PC-9 (cell line): ENCODE measurements around the gene MAN1A1. TPM values are rescaled to one million over a fixed set of nuclear protein-coding genes. Genes with fewer than 3 reads are reported as not detected.
"Not testable (repeated sequence)": the region's sequence is repeated elsewhere in the genome, so short reads cannot be mapped to it uniquely, and the experiment has no call there.

Source experiments
- BruUV-seq: library from RNA; stranded (reverse); fragments of 400-500 nt; replicated peaks from 2 replicates; lab custom pipeline; 2021; lab: Mats Ljungman, UMichigan
- CTCF ChIA-PET: fragments of 300-600 bp; sonication (Branson Sonifier 250); formaldehyde crosslinking; loops from one replicate; lab custom pipeline; 2022; ENCODE audit warnings: antibody characterized with exemption; lab: Charles Lee
- POLR2A ChIA-PET: fragments of 300-600 bp; sonication (Branson Sonifier 250); formaldehyde crosslinking; loops from one replicate; lab custom pipeline; 2022; ENCODE audit warnings: antibody characterized with exemption; ENCODE audit not compliant: unreplicated experiment; lab: Charles Lee
- DNase-seq, 2 experiments: peaks; one replicate each; pipeline versions ENCODE4 v3.0.0 to v3.0.0-alpha.2; 2015 to 2022; ENCODE audit warnings: mixed read lengths in 1 of 2
- H2AFZ ChIP-seq: fragments of 200-600 bp; sonication (generic); 2 replicates; pipeline ENCODE4 v1.8.1; 2017; ENCODE audit warnings: antibody characterized with exemption
- H3F3A ChIP-seq: fragments of 200-600 bp; sonication (generic); 2 replicates; pipeline ENCODE4 v1.8.1; 2017; ENCODE audit warnings: antibody characterized with exemption, mild to moderate bottlenecking, low read depth; ENCODE audit not compliant: insufficient read depth
- H3K27ac ChIP-seq: fragments of 200-600 bp; sonication (generic); 2 replicates; pipeline ENCODE4 v1.6.1; 2016; ENCODE audit warnings: mixed run types
- H3K27me3 ChIP-seq: fragments of 200-600 bp; sonication (generic); 2 replicates; pipeline ENCODE4 v1.6.1; 2016; ENCODE audit warnings: low read depth, mixed run types; ENCODE audit not compliant: insufficient read depth
- H3K36me3 ChIP-seq: fragments of 200-600 bp; sonication (generic); 2 replicates; pipeline ENCODE4 v1.6.1; 2016; ENCODE audit warnings: low read depth, mixed run types
- H3K4me1 ChIP-seq: fragments of 200-600 bp; sonication (generic); replicated peaks from 2 replicates; pipeline ENCODE4 v1.6.1; 2016; ENCODE audit warnings: mixed run types; ENCODE audit not compliant: insufficient read depth
- H3K4me2 ChIP-seq: fragments of 200-600 bp; sonication (generic); 2 replicates; pipeline ENCODE4 v1.6.1; 2017; ENCODE audit warnings: mixed run types
- H3K4me3 ChIP-seq: fragments of 200-600 bp; sonication (generic); 2 replicates; pipeline ENCODE4 v1.6.1; 2016; ENCODE audit warnings: mixed run types
- H3K79me2 ChIP-seq: fragments of 200-600 bp; sonication (generic); 2 replicates; pipeline ENCODE4 v1.6.1; 2017; ENCODE audit warnings: low read depth, mixed run types
- H3K9me2 ChIP-seq: fragments of 200-600 bp; sonication (generic); 2 replicates; pipeline ENCODE4 v1.8.1; 2017; ENCODE audit warnings: mild to moderate bottlenecking; ENCODE audit not compliant: insufficient read depth
- H3K9me3 ChIP-seq: fragments of 200-600 bp; sonication (generic); 2 replicates; pipeline ENCODE4 v1.8.1; 2016; ENCODE audit warnings: low read depth; ENCODE audit not compliant: insufficient read depth
- H4K20me1 ChIP-seq: fragments of 200-600 bp; sonication (generic); 2 replicates; pipeline ENCODE4 v1.8.1; 2017; ENCODE audit not compliant: insufficient read depth
- CTCF ChIP-seq: fragments of 200-600 bp; sonication (generic); conservative IDR thresholded peaks from 2 replicates; pipeline ENCODE4 v1.6.1; 2017; ENCODE audit warnings: mixed run types, antibody characterized with exemption, mild to moderate bottlenecking, moderate library complexity
- EZH2 ChIP-seq: fragments of 200-600 bp; sonication (generic); IDR thresholded peaks from 2 replicates; pipeline ENCODE4 v1.8.0; 2017; ENCODE audit warnings: antibody characterized with exemption, low read depth
- intact Hi-C: fragments of 100-400 bp; cut with micrococcal nuclease; formaldehyde crosslinking; loops from one replicate; pipeline ENCODE4 v1.10.0; 2022; ENCODE audit not compliant: unreplicated experiment
- total RNA-seq: library from RNA; stranded (reverse); gene quantifications from 2 replicates; pipeline ENCODE4 v1.2.3, GENCODE V29; 2021

MAN1A1 gene
- total RNA-seq, 1 experiment from 2014 or later = 13.4 TPM

GRCh38 chr6:119385994-119386393 lies 36.4 kb upstream of the MAN1A1 start:
- Histone ChIP-seq H3K9me2 (peaks cover 4% of the 10 kb centered on the region; the same call in 1 of the 2 replicates), H3K27me3 (no peaks in the 10 kb centered on the region), H3K9me3 (peaks cover 4% of the 10 kb centered on the region), H3K79me2 (no peaks in the 10 kb centered on the region), H3K36me3 (no peaks in the 10 kb centered on the region), H3F3A (no peaks in the 10 kb centered on the region), H4K20me1 (no peaks in the 10 kb centered on the region), H3K4me1 (no peaks in the 10 kb centered on the region), H3K27ac (no peak overlapping the region), H3K4me3 (no peak overlapping the region), H3K4me2 (no peak overlapping the region), H2AFZ (no peak overlapping the region)
- BruUV-seq = no TSS peak
- intact Hi-C loops = no loop called here
- DNase-seq = no peak
- CTCF ChIA-PET = no interaction called here
- POLR2A ChIA-PET = no interaction called here
- TF ChIP-seq CTCF (no peak), EZH2 (no peak)

- H3K9me2 ChIP-seq = peaks cover 4% of the 10 kb centered on the region; the same call in 1 of the 2 replicates
- CTCF ChIA-PET = no interaction called here
Measured at GRCh38 chr6:119384444-119384843, 34.9 kb upstream of the MAN1A1 start.

GRCh38 chr6:119379809-119380208 lies 30.2 kb upstream of the MAN1A1 start:
- TF ChIP-seq CTCF (no peak), EZH2 (no peak)
- ChIA-PET POLR2A (no interaction called here), CTCF (no interaction called here)
- H3K9me3 ChIP-seq = peaks cover 4% of the 10 kb centered on the region; the same call in 1 of the 2 replicates
- no peaks in the 10 kb centered on the region for H3F3A ChIP-seq
- no peak for DNase-seq
- no peak overlapping the region for H3K4me3 ChIP-seq
- no peak overlapping the region for H3K4me2 ChIP-seq
- no peaks in the 10 kb centered on the region for H4K20me1 ChIP-seq
- BruUV-seq = no TSS peak
- no peaks in the 10 kb centered on the region; the same call in 1 of the 2 replicates for H3K9me2 ChIP-seq
- no peak overlapping the region for H3K27ac ChIP-seq
- no peak overlapping the region for H2AFZ ChIP-seq
- H3K36me3 ChIP-seq = no peaks in the 10 kb centered on the region
- intact Hi-C loops = no loop called here
- no peaks in the 10 kb centered on the region for H3K4me1 ChIP-seq
- no peaks in the 10 kb centered on the region for H3K79me2 ChIP-seq
- no peaks in the 10 kb centered on the region for H3K27me3 ChIP-seq

More at GRCh38 chr6:119384444-119384843, 34.9 kb upstream of the MAN1A1 start:
- H3K4me3 ChIP-seq = no peak overlapping the region
- no peaks in the 10 kb centered on the region for H3K27me3 ChIP-seq
- H3K36me3 ChIP-seq = no peaks in the 10 kb centered on the region
- H3K9me3 ChIP-seq = peaks cover 4% of the 10 kb centered on the region
- no peak overlapping the region for H3K27ac ChIP-seq
- no TSS peak for BruUV-seq
- no peaks in the 10 kb centered on the region for H3K79me2 ChIP-seq
- no peak overlapping the region for H2AFZ ChIP-seq
- H3K4me2 ChIP-seq = no peak overlapping the region
- H4K20me1 ChIP-seq = no peaks in the 10 kb centered on the region
- intact Hi-C loops = no loop called here
- no peaks in the 10 kb centered on the region for H3F3A ChIP-seq
- TF ChIP-seq EZH2 (no peak), CTCF (no peak)
- no peak for DNase-seq
- no peaks in the 10 kb centered on the region for H3K4me1 ChIP-seq
- POLR2A ChIA-PET = no interaction called here

GRCh38 chr6:119377043-119377442 lies 27.5 kb upstream of the MAN1A1 start:
- H3K4me3 ChIP-seq, H2AFZ ChIP-seq, H3K36me3 ChIP-seq, DNase-seq, H3K4me1 ChIP-seq, BruUV-seq, H3K9me3 ChIP-seq, H3K27me3 ChIP-seq, POLR2A ChIA-PET, H3K9me2 ChIP-seq, H3K79me2 ChIP-seq, H3K27ac ChIP-seq, intact Hi-C loops, H3F3A ChIP-seq, H4K20me1 ChIP-seq, H3K4me2 ChIP-seq, CTCF ChIA-PET: not testable (repeated sequence)
